Esophagus muscularis mucosa (tissue), 3 donors: ENCODE data around the gene RPRD2.

ENCODE experiments used
- CTCF ChIP-seq, 3 experiments: fragments of 200-600 bp in 2 of 3; fragments of 450-650 bp in 1 of 3; sonication (generic) in 2 of 3; IDR thresholded peaks; one replicate each; pipeline ENCODE4 v1.5.1; 2017 to 2019; ENCODE audit warnings: antibody characterized with exemption in 3 of 3, mild to moderate bottlenecking in 2 of 3, moderate library complexity in 1 of 3
- POLR2A ChIP-seq: fragments of 450-650 bp; IDR thresholded peaks from one replicate; pipeline ENCODE4 v1.6.1; 2017; ENCODE audit warnings: antibody characterized with exemption, moderate library complexity, mild to moderate bottlenecking, low read depth
- POLR2AphosphoS5 ChIP-seq, 2 donors: sonication (generic); formaldehyde crosslinking; IDR thresholded peaks; one replicate each; pipeline ENCODE4 v1.6.1; 2017; ENCODE audit warnings: antibody characterized with exemption in 2 of 2

GRCh38 chr1:150404465-150404864 lies 40.5 kb downstream of the RPRD2 start:
- no peak for TF ChIP-seq POLR2AphosphoS5 (IDR thresholded peaks at IDR 0.05)
- no peak for TF ChIP-seq CTCF (IDR thresholded peaks at IDR 0.05)
- TF ChIP-seq POLR2A: no peak
